Amygdala (tissue), 56 donors: ENCODE data around the gene PAPPA2.
A peak's percentile ranks its signal among the peaks of the same experiment; 100 is the strongest.

Source experiments
- DNase-seq, 56 donors: peaks; one replicate each; lab custom pipeline; 2025; lab: John Stamatoyannopoulos, UW

Gene PAPPA2

DNA sequence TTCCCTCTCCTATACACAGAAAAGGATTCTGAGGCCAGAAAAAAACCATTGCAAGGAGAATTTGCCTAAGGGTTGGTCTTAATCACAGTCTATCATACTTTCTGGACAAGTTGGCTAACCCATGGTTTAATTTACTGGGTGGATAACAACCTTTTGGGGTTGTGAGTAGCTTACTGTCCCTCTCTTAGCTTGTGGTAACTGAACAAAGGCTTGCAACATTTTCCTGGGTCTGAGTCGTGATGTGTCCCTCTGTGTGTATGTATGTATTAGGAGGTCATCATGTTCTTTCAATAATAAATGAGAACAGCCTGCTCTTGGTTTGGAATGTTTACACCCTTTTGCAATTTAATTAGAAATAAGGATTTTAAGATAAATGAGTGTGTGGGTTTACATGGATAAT is 36.7 kb downstream of the PAPPA2 start:
- no peak for DNase-seq

DNA sequence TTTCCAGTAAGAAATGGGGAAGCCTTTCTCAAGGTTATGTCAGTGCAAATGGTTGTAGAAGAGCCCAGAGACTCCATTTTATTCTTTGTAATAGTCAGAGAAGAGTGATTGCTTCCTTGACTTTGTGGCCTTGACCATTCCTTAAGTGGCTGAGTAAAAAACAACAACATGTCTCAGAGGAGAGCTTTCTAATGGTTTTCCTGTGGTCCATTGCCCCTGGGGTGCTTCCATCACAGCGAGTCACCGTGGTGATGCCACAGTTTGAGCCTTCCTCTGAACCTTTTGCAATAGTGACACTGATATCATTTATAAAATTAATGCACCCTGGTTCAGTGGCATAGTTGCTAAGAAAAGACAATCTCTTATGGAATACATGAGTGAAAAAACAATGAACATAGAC is 38.6 kb downstream of the PAPPA2 start:
- DNase-seq, result no peak

GRCh38 chr1:176504848-176505553 is 42.0 kb downstream of the PAPPA2 start:
- no peak for DNase-seq

DNA sequence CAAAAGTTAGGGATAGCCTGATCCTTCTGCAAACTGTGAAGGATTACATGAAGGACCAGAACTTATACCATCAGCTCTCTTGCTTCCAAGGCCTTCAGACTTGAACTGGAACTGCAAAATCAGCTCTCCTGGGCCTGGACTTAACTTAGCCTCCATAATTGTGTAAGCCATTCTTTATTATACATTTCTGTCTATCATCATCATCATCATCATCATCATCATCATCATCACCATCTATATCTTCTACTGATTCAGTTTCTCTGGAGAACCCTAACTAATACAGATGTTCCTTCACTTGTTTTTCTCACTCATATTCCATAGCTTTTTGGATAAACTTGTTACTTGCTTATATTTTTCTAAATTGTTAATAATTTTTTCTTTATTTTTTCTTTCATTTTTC is 50.0 kb downstream of the PAPPA2 start:
- no peak for DNase-seq

GRCh38 chr1:176515310-176515709 is 52.3 kb downstream of the PAPPA2 start:
- DNase-seq, result peak in 1 of 56 donors; percentile 23

- no peak for DNase-seq
Observed at GRCh38 chr1:176517484-176517883, 54.5 kb downstream of the PAPPA2 start.

DNA sequence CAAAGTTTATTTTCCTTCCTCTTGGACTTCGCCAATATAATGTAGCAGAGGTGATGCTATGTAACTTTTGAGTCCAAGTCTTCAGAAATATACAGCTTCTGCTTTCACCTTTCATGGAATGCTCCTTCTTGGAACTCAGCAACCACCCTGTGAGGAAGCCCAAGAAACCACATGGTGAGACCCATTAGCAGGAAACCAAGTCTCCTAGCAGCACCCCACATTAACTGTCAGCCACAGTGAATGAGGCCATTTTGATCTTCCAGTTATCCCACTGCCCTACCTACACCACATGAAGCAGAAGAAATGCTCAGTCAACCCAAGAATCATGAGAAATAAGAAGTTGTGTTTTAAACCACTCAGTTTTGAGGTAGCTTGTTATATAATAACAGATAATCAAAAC is 58.2 kb downstream of the PAPPA2 start:
- DNase-seq, result no peak

DNA sequence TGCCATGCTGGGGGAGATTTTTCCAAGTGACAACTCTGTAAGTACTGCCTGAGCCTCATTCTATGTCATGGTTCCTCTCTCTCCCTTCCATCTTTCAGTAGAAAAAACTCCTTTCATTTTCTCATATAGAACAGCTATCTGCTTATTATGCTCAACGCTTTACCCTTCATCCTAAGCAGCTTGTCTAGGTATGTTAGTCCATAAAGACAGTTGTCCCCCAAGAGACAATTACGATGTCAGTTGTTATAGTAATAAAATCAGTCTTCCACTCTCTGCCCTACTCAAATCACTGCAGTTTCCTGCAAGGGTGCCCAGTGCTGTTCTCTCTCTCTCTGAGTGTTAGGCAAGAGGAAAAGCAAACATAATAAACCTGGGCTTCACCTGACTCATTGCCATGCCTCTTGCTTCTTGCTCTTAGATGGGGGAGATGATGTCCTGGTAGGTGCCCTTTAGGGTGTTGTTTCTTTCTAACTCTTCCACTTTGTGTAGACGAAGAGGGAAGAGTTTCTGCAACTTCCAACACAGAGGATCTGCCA is 59.4 kb downstream of the PAPPA2 start:
- DNase-seq, result no peak

- DNase-seq, result no peak
Observed at GRCh38 chr1:176529395-176530090, 66.6 kb downstream of the PAPPA2 start.

GRCh38 chr1:176531036-176531435 is 68.1 kb downstream of the PAPPA2 start:
- no peak for DNase-seq

GRCh38 chr1:176531921-176532897 is 69.2 kb downstream of the PAPPA2 start:
- no peak for DNase-seq

GRCh38 chr1:176533020-176533419 is 70.0 kb downstream of the PAPPA2 start:
- DNase-seq, result no peak

DNA sequence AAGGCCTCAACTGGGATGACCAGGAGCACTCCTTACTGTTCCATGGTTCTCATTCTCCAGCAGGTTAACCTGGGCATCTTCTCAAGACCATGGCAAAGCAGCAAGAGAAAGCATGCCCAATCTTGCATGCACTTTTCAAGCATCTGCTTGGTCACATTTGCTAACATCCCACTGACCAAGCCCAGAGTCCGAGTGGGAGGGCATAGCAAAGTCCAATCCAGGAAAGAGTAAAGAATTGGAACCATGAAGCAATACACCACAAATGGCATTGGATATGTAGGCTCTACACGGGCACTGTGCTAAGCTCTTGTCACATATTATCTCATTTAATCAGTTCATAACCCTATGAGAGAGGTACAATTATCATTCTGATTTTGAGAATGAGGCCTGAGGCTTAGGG is 73.6 kb downstream of the PAPPA2 start:
- DNase-seq, result no peak

DNA sequence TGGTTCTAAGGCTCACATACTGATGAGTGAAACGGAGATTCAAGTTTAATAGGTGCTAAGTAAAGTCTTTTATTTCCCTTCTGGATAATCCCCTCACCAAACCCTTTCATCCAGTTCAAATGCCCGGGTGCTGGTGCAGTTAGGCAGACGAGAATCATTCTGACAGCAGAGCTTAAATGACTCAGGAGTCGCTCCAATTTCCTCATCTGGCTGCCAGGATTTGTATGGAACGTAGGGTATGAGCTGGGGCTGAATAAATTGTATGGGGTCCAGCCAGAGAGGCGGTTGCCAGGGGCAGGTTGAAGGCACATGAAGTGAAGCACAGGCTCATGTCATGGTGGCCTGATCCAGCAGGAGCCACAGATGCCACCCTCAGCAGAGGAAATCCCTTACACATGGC is 76.0 kb downstream of the PAPPA2 start:
- no peak for DNase-seq

- no peak for DNase-seq
Observed at GRCh38 chr1:176540428-176540827, 77.5 kb downstream of the PAPPA2 start.

DNA sequence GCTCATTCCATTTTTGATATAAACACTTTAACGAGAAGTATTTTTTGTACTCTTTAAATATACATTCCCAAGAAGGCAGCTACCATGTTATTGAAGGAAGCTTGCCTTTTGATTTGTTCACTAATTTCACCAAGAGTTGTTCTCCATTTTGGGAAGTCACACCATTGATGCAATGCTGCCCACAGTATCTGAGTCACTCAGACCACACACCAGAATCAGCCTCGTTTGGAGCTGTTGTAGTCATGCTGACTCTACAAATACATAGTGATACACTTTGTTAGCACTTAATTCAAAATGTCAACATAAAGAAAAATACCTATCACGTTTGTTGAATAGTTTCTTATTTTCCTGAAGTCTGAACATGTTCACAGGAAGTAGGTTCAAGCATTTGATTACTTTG is 78.7 kb downstream of the PAPPA2 start:
- DNase-seq, result no peak

GRCh38 chr1:176542352-176542751 is 79.4 kb downstream of the PAPPA2 start:
- peak in 5 of 56 donors; percentile 2 to 14 (median 3) for DNase-seq

DNA sequence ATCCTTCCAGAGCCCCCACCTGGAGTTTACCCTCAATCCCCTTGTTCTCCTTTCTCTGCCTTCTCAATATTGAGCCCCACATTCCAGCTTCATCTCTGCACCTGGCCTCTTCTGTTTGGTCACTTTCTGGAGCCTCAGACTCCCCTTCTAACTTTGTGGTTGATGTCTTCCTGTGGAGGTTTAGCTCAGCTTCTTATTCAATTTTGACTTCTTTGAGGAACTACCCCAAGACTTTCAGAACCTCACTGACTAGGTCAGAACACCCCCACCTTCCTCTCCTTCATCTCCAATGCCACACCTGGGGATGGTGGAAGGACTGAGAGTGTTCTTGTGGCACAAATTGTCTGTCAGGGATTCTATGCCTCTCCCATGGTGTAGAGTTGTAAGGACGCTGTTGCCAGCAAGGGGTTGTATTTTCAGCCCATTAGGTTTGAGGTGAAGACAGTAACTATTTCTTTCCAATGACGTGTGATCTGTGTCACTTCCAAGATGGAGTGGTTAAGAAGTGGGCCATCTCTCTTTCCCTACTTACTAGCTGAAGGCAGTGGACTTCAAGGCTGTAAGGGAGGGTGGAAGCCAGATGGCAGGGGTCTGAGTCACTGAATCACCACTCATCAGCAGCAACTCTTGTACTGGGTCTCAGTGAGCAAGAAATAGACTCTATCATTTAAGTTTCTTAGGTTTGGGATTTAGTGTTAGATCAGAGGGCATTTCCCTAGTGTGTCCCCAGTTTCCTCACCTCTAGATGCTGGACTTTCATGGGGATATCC is 80.6 kb downstream of the PAPPA2 start:
- no peak for DNase-seq

- DNase-seq, result no peak
Observed at GRCh38 chr1:176545034-176545639, 82.2 kb downstream of the PAPPA2 start.

DNA sequence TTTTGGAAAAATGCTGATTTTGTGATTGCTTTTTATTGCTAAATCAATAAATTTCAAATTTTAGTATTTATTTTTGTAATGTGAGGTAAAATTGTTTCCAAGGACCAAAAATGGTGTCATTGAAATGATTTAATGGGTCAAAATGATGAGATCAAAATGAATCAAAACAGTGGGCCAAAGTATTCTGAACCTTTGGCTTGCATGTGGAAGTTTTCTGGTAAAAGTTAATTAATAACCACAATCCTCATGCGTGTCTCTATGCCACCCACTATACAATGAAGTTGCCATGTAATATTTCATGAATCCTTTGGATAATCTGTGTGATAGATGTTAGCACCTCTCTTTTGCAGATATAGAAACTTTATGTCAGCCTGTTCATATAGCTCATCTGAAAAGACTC is 83.8 kb downstream of the PAPPA2 start:
- DNase-seq, result no peak
